Keratinocyte (primary cell): ENCODE results near the gene FOCAD. TPM values are rescaled to one million over a fixed set of nuclear protein-coding genes. Genes with fewer than 3 reads are reported as not detected.

Experiments
- DNase-seq: peaks from one replicate; pipeline ENCODE4 v3.0.0-alpha.2; 2011; ENCODE audit warnings: low read depth, missing footprints, low spot score
- FAIRE-seq: peaks from 2 replicates; lab custom pipeline; 2011; peaks lifted over from hg19 to GRCh38; lab: Jason Lieb, UNC
- H2AFZ ChIP-seq: 2 replicates; pipeline ENCODE4 v1.6.0; 2012; ENCODE audit warnings: low read length, control low read depth, inconsistent platforms; ENCODE audit not compliant: control insufficient read depth
- H3K27ac ChIP-seq: 2 replicates; pipeline ENCODE4 v1.5.1; 2011; ENCODE audit warnings: low read length; ENCODE audit not compliant: control insufficient read depth, insufficient read depth
- H3K27me3 ChIP-seq: 3 replicates; pipeline ENCODE4 v1.6.0; 2011; ENCODE audit warnings: low read length; ENCODE audit not compliant: control insufficient read depth, insufficient read depth; ENCODE audit errors: extremely low read depth
- H3K36me3 ChIP-seq, 2 experiments: 2 replicates in 1 of 2; 3 replicates in 1 of 2; pipeline ENCODE4 v1.5.1; 2011; ENCODE audit warnings: low read length in 2 of 2, mild to moderate bottlenecking in 1 of 2; ENCODE audit not compliant: control insufficient read depth in 2 of 2, insufficient read depth in 2 of 2; ENCODE audit errors: extremely low read depth in 1 of 2
- H3K4me1 ChIP-seq: 3 replicates; pipeline ENCODE4 v1.5.1; 2011; ENCODE audit warnings: low read length; ENCODE audit not compliant: control insufficient read depth, insufficient read depth; ENCODE audit errors: extremely low read depth
- H3K4me2 ChIP-seq: 3 replicates; pipeline ENCODE4 v1.6.0; 2011; ENCODE audit warnings: low read depth, low read length; ENCODE audit not compliant: control insufficient read depth, insufficient read depth; ENCODE audit errors: extremely low read depth
- H3K4me3 ChIP-seq, 3 experiments: fragments of 200-600 bp in 1 of 3; sonication (generic) in 1 of 3; 2 replicates in 2 of 3; 3 replicates in 1 of 3; pipeline ENCODE4 v1.5.1; 2011 to 2016; ENCODE audit warnings: low read length in 3 of 3, mild to moderate bottlenecking in 3 of 3, control low read depth in 2 of 3, inconsistent platforms in 1 of 3, low read depth in 1 of 3, mixed read lengths in 1 of 3, mixed run types in 1 of 3, moderate library complexity in 1 of 3; ENCODE audit not compliant: control insufficient read depth in 2 of 3, insufficient read depth in 2 of 3; ENCODE audit errors: extremely low read depth in 1 of 3
- H3K79me2 ChIP-seq: 2 replicates; pipeline ENCODE4 v1.6.0; 2012; ENCODE audit warnings: low read length; ENCODE audit not compliant: control insufficient read depth, insufficient read depth
- H3K9ac ChIP-seq: 3 replicates; pipeline ENCODE4 v1.6.0; 2011; ENCODE audit warnings: low read length; ENCODE audit not compliant: control insufficient read depth, insufficient read depth; ENCODE audit errors: extremely low read depth
- H3K9me1 ChIP-seq: 3 replicates; pipeline ENCODE4 v1.6.0; 2011; ENCODE audit warnings: low read length; ENCODE audit not compliant: control insufficient read depth, insufficient read depth; ENCODE audit errors: extremely low read depth
- H3K9me3 ChIP-seq: 2 replicates; pipeline ENCODE4 v1.5.1; 2012; ENCODE audit warnings: low read depth, low read length; ENCODE audit not compliant: control insufficient read depth
- H4K20me1 ChIP-seq: 3 replicates; pipeline ENCODE4 v1.6.0; 2011; ENCODE audit warnings: low read length; ENCODE audit not compliant: control insufficient read depth, insufficient read depth; ENCODE audit errors: extremely low read depth
- EZH2 ChIP-seq: IDR thresholded peaks from one replicate; pipeline ENCODE4 v1.6.1; 2012; ENCODE audit warnings: inconsistent platforms, mild to moderate bottlenecking, low read length, moderate library complexity
- dilution Hi-C: fragments of 300-500 bp; cut with MboI; formaldehyde crosslinking; loops from one replicate; pipeline ENCODE4 v1.7.0; 2020; ENCODE audit warnings: low sequenced_read_pairs; ENCODE audit not compliant: extremely low pct_ligation_motif_present
- polyA plus RNA-seq, 5 experiments: library from polyadenylated mRNA; depleted of rRNA in 3 of 5; stranded (reverse) in 3 of 5; stranded (forward) in 1 of 5; unstranded in 1 of 5; fragments of >200 nt; gene quantifications; 1 replicate in 1 of 5; 2 replicates in 3 of 5; 3 replicates in 1 of 5; pipeline versions ENCODE4 v1.2.1 to v1.2.3, GENCODE V29; 2011 to 2012; ENCODE audit warnings: missing spikeins in 2 of 5, low read depth in 1 of 5, low replicate concordance in 1 of 5
- TF ChIP-seq, protein P1 (sequence below), 3 experiments: IDR thresholded peaks in 1 of 3; conservative IDR thresholded peaks in 1 of 3; optimal IDR thresholded peaks in 1 of 3; 2 replicates in 2 of 3; 3 replicates in 1 of 3; pipeline versions ENCODE3 to v1.5.1; 2011; ENCODE audit warnings: low read length in 3 of 3, mild to moderate bottlenecking in 3 of 3, moderate library complexity in 2 of 3, control low read depth in 1 of 3, inconsistent platforms in 1 of 3; ENCODE audit not compliant: insufficient read depth in 2 of 3; ENCODE audit errors: extremely low read depth in 1 of 3

Gene FOCAD
- polyA plus RNA-seq, 1 donor (not counting 4 experiments of a cell fraction or from before 2014, with no cell fraction given): 33.1 TPM

DNA sequence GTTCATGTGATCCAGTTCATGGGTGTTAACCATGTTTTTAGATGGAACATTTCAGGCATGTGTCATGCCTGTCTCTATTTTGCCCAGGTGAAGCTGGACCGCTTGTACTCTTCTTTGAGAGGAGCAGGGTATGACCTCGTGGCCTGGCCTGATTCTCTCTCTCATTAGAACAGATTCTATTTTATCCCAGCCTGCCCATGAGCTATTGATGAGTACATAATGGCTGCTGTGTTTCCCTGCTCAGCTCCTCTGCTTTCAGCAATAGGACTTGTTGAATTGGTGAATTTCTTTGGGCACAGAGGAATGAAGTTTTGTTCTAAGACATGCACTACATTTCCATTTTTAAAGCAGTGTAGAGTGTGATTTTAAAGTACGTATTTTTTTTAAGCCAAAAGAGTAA lies 261.2 kb downstream of the FOCAD start:
- dilution Hi-C loops: no loop called here
- no peak for TF ChIP-seq EZH2
- TF ChIP-seq, protein P1, sequence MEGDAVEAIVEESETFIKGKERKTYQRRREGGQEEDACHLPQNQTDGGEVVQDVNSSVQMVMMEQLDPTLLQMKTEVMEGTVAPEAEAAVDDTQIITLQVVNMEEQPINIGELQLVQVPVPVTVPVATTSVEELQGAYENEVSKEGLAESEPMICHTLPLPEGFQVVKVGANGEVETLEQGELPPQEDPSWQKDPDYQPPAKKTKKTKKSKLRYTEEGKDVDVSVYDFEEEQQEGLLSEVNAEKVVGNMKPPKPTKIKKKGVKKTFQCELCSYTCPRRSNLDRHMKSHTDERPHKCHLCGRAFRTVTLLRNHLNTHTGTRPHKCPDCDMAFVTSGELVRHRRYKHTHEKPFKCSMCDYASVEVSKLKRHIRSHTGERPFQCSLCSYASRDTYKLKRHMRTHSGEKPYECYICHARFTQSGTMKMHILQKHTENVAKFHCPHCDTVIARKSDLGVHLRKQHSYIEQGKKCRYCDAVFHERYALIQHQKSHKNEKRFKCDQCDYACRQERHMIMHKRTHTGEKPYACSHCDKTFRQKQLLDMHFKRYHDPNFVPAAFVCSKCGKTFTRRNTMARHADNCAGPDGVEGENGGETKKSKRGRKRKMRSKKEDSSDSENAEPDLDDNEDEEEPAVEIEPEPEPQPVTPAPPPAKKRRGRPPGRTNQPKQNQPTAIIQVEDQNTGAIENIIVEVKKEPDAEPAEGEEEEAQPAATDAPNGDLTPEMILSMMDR (optimal IDR thresholded peaks at IDR 0.05 in 1 of 3, IDR thresholded peaks at IDR 0.05 in 1 of 3, conservative IDR thresholded peaks at IDR 0.05 in 1 of 3; ENCODE audit: extremely low read depth in 1 of 3, insufficient read depth in 2 of 3, low read length in 3 of 3): no peak
- H3K27me3 ChIP-seq: no peaks in the 10 kb centered on the region
- H4K20me1 ChIP-seq: no peaks in the 10 kb centered on the region
- H3K4me2 ChIP-seq: no peak overlapping the region
- no peak overlapping the region for H3K27ac ChIP-seq
- H3K9ac ChIP-seq: no peak overlapping the region
- H2AFZ ChIP-seq: no peak overlapping the region
- H3K4me3 ChIP-seq: no peak overlapping the region
- H3K79me2 ChIP-seq: no peaks in the 10 kb centered on the region
- H3K9me1 ChIP-seq: no peaks in the 10 kb centered on the region
- FAIRE-seq (no peak), DNase-seq (no peak)
- H3K9me3 ChIP-seq: no peaks in the 10 kb centered on the region
- peaks cover 0 to 4% of the 10 kb centered on the region in 2 experiments for H3K36me3 ChIP-seq
- H3K4me1 ChIP-seq: no peaks in the 10 kb centered on the region

DNA sequence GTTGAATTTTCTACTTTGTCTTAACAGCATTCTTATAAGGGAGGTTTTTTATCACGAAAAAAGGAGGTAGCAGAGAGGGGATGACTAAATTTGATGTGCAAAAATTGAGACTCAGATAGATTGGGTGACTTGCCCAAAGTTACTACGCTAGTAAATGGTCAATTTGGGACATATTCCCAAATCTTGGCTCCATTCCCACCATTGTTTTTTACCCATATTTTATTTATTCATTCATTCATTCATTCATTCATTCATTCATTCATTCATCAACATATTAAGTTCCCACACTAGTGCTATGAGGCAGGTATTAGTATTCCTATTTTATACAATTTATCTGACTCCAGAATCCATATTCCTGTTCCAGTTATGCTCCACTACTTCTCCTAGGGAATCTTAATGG lies 261.8 kb downstream of the FOCAD start:
- Histone ChIP-seq H3K4me1 (no peaks in the 10 kb centered on the region), H3K9me3 (no peaks in the 10 kb centered on the region), H3K36me3 (peaks cover 0 to 5% of the 10 kb centered on the region in 2 experiments), H3K4me2 (no peak overlapping the region), H3K27me3 (no peaks in the 10 kb centered on the region), H3K9me1 (no peaks in the 10 kb centered on the region), H3K79me2 (no peaks in the 10 kb centered on the region), H2AFZ (no peak overlapping the region), H3K9ac (no peak overlapping the region), H4K20me1 (no peaks in the 10 kb centered on the region), H3K27ac (no peak overlapping the region), H3K4me3 (no peak overlapping the region)
- dilution Hi-C loops: no loop called here
- DNase-seq: no peak
- no peak for TF ChIP-seq EZH2
- TF ChIP-seq, protein P1 (optimal IDR thresholded peaks at IDR 0.05 in 1 of 3, IDR thresholded peaks at IDR 0.05 in 1 of 3, conservative IDR thresholded peaks at IDR 0.05 in 1 of 3; ENCODE audit: extremely low read depth in 1 of 3, insufficient read depth in 2 of 3, low read length in 3 of 3): no peak
- FAIRE-seq: no peak
